K562 treated with DMSO at 1 percent for 12 hours (cell line): Measurements from ENCODE around the gene UBE2N. TPM values are rescaled to one million over a fixed set of nuclear protein-coding genes. Genes with fewer than 3 reads are reported as not detected.

ENCODE experiments used
- total RNA-seq: library from RNA; unstranded; fragments of 300-600 nt; gene quantifications from 2 replicates; pipeline ENCODE4 v1.2.3, GENCODE V29; 2022; ENCODE audit not compliant: insufficient read depth

The UBE2N gene, protein sequence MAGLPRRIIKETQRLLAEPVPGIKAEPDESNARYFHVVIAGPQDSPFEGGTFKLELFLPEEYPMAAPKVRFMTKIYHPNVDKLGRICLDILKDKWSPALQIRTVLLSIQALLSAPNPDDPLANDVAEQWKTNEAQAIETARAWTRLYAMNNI
- total RNA-seq = 44.3 and 70.9 TPM in 2 replicates

DNA sequence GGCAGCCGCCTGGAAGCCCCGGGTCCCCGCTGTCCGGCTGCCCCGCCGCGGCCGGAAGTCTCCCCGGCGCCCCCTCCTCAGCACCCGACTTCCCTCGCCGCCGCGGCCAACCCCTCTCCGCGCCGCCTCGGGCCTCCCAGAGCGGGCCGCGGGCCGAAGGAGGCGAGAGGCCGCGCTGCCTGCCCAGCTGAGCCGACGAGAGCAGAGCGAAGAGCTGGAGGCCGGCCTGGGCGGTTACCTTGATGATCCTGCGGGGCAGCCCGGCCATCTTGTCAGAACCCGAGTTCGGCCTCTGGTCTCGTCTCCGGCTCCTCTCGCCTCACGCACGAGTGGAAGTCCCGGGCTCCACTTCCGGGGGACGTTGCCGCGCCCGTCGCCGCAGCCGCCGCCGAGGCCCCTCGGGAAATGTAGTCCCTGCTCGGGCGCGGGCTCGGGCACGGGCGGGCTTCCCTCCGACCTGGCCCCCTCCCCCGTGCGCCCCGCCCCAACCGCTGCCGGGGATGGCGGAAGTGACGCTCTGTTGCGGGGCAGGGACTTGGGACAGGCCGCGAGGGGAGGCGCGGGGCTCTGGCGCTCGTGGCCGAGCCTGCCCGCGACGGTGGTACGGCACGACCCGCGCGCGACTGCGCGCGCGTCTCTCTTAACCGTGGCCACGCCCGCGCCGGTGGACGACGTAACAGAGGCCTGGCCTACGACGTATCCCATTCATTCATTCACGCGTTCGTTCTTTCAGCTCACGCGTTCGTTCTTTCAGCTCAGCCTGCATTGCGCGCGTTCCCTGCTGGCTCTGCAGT is at the start of gene UBE2N:
Gene UBE2N (minus strand): TSS at position 331 of the 794 bp plus-strand sequence. CDS start 63 bp downstream, at position 268.

DNA sequence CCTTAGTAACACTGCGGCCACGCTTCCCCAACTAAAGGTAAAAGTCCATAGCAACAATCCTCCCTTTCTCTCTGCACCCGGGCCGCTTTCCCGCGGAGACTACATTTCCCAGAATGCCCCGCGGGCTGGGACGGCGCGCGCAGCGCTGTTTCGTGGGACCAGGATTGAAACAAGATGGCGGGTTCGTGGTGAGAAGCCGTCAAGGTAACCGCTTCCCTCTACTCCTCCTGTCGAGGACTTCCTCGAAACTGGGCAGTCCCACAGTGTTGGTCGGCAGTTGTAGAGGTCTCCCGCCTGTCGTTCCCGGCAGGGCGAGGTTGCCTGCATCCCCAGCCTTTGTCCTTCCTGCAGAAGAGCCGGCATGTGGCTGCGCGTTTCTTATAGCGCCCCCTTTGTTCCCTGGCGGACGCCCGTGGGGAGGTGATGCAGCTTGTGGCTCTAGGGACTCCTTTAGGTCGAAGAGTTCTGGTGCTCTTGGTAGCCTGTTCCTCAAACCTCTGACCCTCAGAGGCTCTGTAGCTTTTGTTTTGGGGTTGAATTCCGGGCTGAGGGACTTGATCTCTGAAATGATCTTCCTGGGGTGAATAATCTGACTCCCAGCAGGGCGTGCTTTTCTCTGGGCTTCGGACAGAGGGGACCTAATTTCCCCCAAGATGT is 25.7 kb upstream of the UBE2N start, which contains the start of gene MRPL42:
Gene MRPL42 (plus strand): TSS at position 164 of the 657 bp plus-strand sequence. CDS start 1,772 bp downstream, outside the sequence.

DNA sequence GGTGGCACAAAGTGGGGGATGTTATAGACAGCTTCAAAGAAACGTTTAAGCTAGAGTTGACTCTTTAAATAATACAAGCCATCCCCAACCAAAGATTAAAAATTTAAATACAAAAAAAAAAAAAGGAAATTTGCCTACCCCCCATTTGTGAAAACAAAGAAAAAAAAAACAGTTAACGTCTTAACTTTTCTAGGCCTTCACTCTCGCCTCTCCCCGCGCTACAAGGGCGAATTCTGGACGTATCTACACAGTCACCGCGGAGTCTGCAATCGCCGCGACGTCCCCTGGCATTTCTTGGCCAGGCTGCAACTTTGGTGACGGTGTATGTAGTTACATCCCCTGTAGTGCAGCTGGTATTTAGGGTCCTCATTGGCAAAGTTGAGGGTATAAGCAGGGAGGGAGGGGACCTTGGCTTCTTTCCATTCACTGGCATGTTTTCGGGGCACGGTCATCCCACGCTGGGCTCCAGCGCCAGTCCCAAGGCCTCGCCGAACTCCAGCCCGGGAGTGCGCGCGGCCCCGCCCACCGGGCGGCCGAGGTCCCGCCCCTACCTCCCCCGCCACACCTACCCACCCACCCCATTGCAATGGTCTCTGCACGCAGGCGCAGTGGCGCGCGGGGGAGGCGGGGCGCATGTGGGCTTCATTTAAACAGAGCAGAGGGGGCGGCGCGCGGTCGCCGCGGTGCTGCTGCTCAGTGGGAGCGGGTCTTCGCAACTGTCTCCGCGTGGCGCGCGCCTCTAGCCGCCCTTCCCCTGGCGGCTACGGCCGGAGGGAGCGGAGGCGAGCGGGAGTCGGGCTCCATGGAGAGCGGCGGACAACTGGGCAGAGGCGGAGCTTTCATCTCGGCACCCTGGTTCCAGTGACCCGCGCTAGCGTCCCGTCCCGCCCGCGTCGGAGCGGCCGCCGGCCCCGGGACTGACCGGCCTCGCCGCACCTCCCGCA is 64.2 kb downstream of the UBE2N start, which contains the start of gene NUDT4:
Gene NUDT4 (plus strand): TSS at position 674 of the 944 bp plus-strand sequence. CDS start 398 bp downstream, outside the sequence.

Other genes starting within 250 kb of the UBE2N start
- gene NUDT4, start 64.0 kb downstream of the UBE2N start, total RNA-seq = 23.4 and 63.2 TPM in 2 replicates
- gene MRPL42, start 25.6 kb upstream of the UBE2N start, total RNA-seq = 61.8 and 101 TPM in 2 replicates
- 177 and 269 TPM in 2 replicates for gene SOCS2, start 130.7 kb upstream of the UBE2N start, total RNA-seq
- gene CRADD, start 235.4 kb upstream of the UBE2N start, total RNA-seq = 46.5 and 48.3 TPM in 2 replicates